GM18520 (cell line): ENCODE results near the gene RXRA.

Source experiments
- ATAC-seq: cut with Tn5 transposase; IDR thresholded peaks from one replicate; pipeline ENCODE4 v1.9.1; 2021; ENCODE audit not compliant: unreplicated experiment

The RXRA gene

DNA sequence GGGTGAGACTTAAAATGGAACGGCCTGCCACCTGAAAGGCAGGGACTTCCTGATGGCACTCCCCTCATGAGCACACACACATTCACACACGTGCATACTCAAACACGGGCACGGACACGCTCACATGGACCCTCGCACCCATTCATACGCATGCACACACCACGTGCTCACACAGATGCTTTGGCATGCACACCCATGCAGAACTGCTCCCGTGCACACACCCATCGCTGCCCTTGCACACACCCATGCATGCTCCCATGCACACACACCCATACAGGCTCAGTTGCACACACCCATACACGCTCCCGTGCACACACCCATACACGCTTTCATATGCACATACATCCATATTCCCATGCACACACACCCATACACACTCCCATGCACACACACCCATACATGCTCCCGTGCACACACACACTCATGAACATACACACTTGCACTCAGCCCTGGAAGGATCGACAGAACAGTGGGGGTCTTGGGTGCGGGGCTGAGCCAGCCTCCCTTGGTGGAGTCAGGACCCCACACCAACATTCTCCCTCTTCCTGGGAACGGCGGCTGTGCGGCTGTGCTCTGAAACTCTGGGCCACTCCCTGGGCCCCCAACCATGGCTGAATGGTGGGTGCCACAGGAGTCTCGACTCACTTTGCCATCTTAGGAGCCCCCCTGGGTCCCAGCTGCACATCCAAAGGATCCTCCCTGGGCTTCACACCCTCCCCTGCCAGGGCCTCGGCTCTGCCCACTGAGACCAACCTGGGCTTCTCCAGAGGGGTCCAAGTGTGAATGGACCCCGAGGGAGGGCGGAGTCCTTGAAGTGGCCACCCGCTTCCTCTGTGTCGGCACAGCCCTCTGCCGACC is 115.2 kb downstream of the RXRA start:
- ATAC-seq, result no peak

DNA sequence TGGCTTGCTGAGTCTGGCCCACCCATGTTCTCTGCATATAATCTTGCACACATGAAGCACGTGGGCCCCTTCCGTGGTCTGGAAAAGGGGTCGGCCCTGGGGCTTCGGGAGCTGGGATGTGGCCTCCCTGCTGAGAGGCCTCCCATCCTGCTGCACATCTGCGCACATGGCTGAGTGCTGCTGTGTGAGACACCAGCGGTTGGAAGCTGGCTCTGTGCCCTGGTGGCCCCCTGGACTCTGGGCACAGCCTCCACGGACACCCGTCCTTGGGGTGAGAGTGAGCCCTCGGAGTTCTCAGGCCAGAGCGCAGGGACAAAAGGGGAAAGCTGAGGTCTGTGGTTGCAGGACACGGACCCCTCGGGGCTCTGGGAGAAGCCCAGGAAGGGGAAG is 115.8 kb downstream of the RXRA start:
- no peak for ATAC-seq

- ATAC-seq, result no peak
Observed at GRCh38 chr9:134442486-134443173, 116.4 kb downstream of the RXRA start.

- peak; percentile 84 for ATAC-seq
Observed at GRCh38 chr9:134443174-134444037, 117.2 kb downstream of the RXRA start.

DNA sequence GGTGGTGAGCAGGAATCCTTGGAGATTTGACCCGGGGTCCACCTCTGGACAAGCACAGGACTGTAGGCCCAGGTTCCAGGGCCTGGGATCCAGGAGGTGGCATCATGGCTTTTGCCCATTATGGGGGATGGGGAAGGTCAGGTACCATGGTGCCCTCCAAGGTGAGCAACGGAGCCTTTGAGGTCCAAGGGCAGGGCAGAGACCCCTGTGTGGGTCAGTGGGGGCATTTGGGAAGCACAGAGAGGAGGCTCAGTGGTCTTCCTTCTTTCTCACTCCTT is 117.7 kb downstream of the RXRA start:
- ATAC-seq, result no peak

GRCh38 chr9:134445000-134445399 is 118.7 kb downstream of the RXRA start:
- ATAC-seq, result no peak

GRCh38 chr9:134449180-134449916 is 123.1 kb downstream of the RXRA start:
- ATAC-seq, result peak; percentile 82

DNA sequence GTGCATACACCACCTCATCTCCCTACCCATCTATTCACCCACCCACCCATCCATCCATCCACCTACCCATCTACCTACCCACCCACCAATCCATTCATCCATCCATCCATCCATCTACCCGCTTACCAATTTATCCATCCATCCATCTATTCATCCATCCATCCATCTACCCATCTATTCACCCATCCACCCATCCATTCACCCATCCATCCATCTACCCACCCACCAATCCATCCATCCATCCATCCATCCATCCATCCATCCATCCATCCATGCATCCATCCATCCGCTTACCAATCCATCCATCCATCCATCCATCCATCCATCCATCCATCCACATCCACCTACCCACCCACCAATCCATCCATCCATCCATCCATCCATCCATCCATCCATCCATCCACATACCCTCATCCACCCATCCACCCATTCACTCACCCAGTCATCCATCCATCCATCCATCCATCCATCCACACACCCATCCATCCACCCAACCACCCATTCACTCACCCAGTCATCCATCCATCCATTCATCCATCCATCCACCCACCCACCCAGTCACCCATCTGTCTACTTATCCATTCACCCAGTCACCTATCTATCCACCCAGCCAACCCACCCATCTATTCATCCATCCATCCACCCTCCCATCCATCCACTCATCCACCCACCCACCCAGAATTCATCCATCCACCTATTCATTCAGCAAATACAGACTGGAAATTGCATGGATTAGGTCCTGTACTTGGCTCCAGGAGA is 125.6 kb downstream of the RXRA start:
- ATAC-seq, result no peak

- no peak for ATAC-seq
Observed at GRCh38 chr9:134452728-134453127, 126.5 kb downstream of the RXRA start.

- ATAC-seq, result no peak
Observed at GRCh38 chr9:134453776-134454475, 127.7 kb downstream of the RXRA start.

DNA sequence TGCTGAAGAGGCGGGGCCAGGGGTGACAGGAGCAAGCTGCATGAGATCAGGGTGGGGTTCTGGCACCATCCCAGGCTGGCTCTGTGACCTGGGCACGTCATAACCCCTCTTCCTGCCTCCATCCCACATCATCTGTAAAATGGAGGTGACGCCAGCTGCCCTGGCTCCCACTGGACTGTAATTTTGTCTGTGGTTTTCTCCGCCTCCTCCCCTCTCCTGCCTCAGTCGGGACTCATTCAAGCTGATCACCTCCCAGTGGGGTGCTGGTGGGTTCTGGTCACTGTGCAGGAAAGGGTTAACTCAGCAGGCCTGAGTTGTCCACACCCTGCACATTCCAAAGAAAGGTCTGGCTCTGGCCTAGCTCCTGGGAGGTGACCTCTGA is 128.2 kb downstream of the RXRA start:
- no peak for ATAC-seq

- no peak for ATAC-seq
Observed at GRCh38 chr9:134455021-134455471, 128.8 kb downstream of the RXRA start.

- no peak for ATAC-seq
Observed at GRCh38 chr9:134455537-134455933, 129.3 kb downstream of the RXRA start.

DNA sequence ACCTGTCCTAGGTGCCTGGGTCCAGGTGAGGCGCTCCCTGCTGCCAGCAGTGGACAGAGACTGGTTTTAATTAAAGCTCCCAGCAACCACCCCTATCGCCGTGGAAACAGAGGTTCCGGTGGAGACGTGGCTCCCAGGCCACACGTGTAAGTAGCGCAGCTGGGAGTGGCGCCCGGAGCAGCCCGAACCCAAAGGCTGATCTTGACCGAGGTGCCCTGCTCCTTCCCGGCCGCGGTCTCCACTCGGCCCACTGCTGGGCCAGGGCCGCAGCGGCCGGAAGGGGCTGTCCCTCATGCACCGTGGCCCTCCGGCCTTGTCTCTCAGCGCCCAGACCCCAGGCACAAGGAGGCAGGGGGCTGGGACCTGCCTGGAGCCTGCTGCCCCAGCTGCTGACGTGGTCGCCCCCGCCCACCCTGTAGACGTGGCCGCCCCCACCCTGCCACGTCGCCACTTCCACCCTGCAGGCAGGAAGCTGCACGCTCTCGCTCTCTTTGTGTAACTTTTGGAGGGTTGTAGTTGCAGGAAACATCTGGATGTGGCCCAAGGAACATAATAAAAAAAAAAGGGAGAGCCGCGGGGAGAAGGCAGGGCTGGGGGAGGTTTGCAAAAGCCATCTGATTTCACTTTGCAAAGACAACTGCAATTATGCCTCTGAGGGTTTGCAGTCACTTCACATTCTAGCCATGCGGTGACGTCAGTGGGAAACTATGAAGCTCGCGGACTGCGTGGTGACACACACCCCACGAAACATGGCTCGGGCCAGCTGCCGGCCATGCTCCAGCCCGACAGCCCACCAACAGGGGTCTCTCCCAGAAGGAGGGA is 129.9 kb downstream of the RXRA start:
- ATAC-seq, result no peak

GRCh38 chr9:134456756-134457305 is 130.6 kb downstream of the RXRA start:
- ATAC-seq, result no peak

DNA sequence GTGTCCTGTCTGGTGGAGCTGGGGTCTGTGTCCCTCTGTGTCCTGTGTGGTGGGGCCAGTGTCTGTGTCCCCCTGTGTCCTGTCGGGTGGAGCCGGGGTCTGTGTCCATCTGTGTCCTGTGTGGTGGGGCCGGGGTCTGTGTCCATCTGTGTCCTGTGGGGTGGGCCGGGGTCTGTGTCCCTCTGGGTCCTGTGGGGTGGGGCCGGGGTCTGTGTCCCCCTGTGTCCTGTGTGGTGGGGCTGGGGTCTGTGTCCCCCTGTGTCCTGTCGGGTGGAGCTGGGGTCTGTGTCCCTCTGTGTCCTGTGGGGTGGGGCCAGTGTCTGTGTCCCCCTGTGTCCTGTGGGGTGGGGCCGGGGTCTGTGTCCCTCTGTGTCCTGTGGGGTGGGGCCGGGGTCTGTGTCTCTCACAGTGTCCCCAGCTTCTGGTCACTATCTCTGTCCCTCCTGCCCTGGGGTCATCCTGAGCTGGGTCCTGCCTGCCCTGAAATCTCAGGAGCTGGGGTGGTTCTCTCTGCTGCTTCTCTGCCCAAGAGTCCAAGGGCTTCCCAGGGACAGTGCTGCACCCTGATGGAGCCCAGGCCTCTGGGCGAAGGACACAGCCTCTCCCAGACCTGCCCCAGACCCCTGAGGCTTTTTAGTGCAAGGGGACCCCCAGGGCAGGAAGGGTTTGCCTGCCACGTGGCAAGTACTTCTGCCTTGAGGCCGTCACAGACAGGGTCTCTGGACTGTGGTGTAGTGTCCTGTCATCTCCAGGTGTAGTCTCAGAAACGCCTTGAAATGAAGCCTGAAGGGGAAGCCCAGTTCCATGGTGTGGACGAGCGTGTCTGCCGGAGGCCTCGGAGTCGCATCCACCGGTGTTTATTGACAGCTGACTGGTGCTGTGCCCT is 131.3 kb downstream of the RXRA start:
- ATAC-seq, result no peak
